BLaER1 treated with 17β-estradiol and CSF1 and Interleukin-3, amounts not matched to agents 10 nM and 100 nM (cell line): ENCODE results near the gene GYS2.
A peak's percentile ranks its signal among the peaks of the same experiment; 100 is the strongest.
"Not testable (repeated sequence)": the region's sequence is repeated elsewhere in the genome, so short reads cannot be mapped to it uniquely, and the experiment has no call there.

Experiments
- H3K27ac ChIP-seq, 11 experiments: shearing (Covaris generic); formaldehyde crosslinking; 2 replicates each; pipeline ENCODE4 v1.8.1; 2022
- H3K27me3 ChIP-seq, 11 experiments: shearing (Covaris generic); formaldehyde crosslinking; 2 replicates each; pipeline ENCODE4 v1.8.1; 2022
- H3K36me3 ChIP-seq, 11 experiments: shearing (Covaris generic); formaldehyde crosslinking; 2 replicates each; pipeline ENCODE4 v1.8.1; 2022
- H3K4me1 ChIP-seq, 10 experiments: shearing (Covaris generic); formaldehyde crosslinking; 2 replicates each; pipeline ENCODE4 v1.8.1; 2022
- H3K4me2 ChIP-seq, 11 experiments: shearing (Covaris generic); formaldehyde crosslinking; 2 replicates each; pipeline ENCODE4 v1.8.1; 2022
- H3K4me3 ChIP-seq, 10 experiments: shearing (Covaris generic); formaldehyde crosslinking; 2 replicates each; pipeline ENCODE4 v1.8.1; 2022
- H3K9ac ChIP-seq, 11 experiments: shearing (Covaris generic); formaldehyde crosslinking; 2 replicates each; pipeline ENCODE4 v1.8.1; 2022
- H3K9me3 ChIP-seq, 11 experiments: shearing (Covaris generic); formaldehyde crosslinking; replicated peaks in 1 of 11; 2 replicates each; pipeline ENCODE4 v1.8.1; 2022
- H4K20me1 ChIP-seq, 11 experiments: shearing (Covaris generic); formaldehyde crosslinking; 2 replicates each; pipeline ENCODE4 v1.8.1; 2022
- Cebpa-rat ChIP-seq, 11 experiments: shearing (Covaris generic); IDR thresholded peaks; 2 replicates each; pipeline ENCODE4 v1.8.1; 2022

Gene GYS2

GRCh38 chr12:21613931-21614330 lies 9.3 kb upstream of the GYS2 start:
- Histone ChIP-seq H4K20me1 (no peaks in the 10 kb centered on the region), H3K27me3 (no peaks in the 10 kb centered on the region), H3K4me2 (no peak overlapping the region), H3K9ac (no peak overlapping the region), H3K4me1 (peaks cover 0 to 23% (median 12%) of the 10 kb centered on the region in 10 experiments; a peak in 12 of 20 replicates), H3K4me3 (no peak overlapping the region), H3K9me3 (no peaks in the 10 kb centered on the region), H3K36me3 (no peaks in the 10 kb centered on the region), H3K27ac (no peak overlapping the region)
- TF ChIP-seq Cebpa-rat (IDR thresholded peaks at IDR 0.05), result no peak

DNA sequence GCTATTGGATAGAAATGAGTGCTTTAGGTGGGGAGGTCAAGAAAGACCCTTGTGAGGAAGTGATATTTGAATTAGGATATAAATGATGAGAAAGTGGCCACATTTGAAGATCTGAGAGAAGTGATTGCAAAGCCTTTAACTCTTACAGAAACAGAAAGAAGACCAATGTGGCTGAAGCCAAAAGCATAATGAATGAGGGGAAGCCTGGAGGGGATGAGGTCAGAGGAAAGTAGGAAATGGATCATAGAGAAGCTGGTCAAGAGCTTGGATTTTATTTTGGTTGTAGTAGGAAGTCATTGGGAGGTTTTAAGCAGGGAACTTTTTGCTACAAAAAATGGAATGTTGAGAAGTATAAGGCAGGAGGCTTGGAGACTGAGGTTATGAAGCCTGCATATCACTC lies 3.5 kb upstream of the GYS2 start:
- Histone ChIP-seq H3K27me3 (no peaks in the 10 kb centered on the region), H3K4me2 (peak overlapping the region in 2 of 11 experiments; percentile 20 to 47; a peak in 4 of 22 replicates), H4K20me1 (no peaks in the 10 kb centered on the region), H3K9me3 (no peaks in the 10 kb centered on the region), H3K36me3 (no peaks in the 10 kb centered on the region), H3K4me1 (peaks cover 0 to 8% (median 0%) of the 10 kb centered on the region in 10 experiments; a peak in 2 of 20 replicates), H3K4me3 (no peak overlapping the region), H3K9ac (no peak overlapping the region), H3K27ac (no peak overlapping the region)
- TF ChIP-seq Cebpa-rat (IDR thresholded peaks at IDR 0.05), result no peak

DNA sequence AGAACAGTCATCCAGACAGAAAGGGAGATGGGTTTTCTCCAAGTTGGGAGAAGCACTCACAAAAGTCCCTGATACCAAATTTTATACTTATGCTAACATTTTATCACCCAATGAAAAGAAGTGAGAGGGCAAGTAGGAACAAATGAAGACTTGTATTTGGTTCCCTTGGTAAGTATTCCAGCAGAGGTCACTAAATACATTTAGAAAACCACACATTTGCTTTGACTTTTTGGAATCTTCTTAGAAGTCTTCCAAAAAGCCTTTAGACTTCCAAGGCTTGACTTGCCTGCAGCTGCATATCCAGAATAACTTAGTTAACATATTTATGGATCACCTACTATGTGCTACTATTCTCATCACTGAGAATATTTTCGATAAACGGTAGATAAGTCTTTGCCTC lies 3.1 kb upstream of the GYS2 start:
- H3K27ac ChIP-seq, result no peak overlapping the region
- H3K27me3 ChIP-seq, result no peaks in the 10 kb centered on the region
- H4K20me1 ChIP-seq, result no peaks in the 10 kb centered on the region
- H3K36me3 ChIP-seq, result no peaks in the 10 kb centered on the region
- peak overlapping the region in 1 of 11 experiments; percentile 47; a peak in 1 of 22 replicates for H3K4me2 ChIP-seq
- H3K9me3 ChIP-seq, result no peaks in the 10 kb centered on the region
- H3K4me1 ChIP-seq, result peaks cover 0 to 8% (median 0%) of the 10 kb centered on the region in 10 experiments; a peak in 2 of 20 replicates
- no peak overlapping the region for H3K9ac ChIP-seq
- no peak overlapping the region for H3K4me3 ChIP-seq
- no peak for TF ChIP-seq Cebpa-rat (IDR thresholded peaks at IDR 0.05)

- no peak overlapping the region for H3K9ac ChIP-seq
- H4K20me1 ChIP-seq, result no peaks in the 10 kb centered on the region
- H3K27me3 ChIP-seq, result no peaks in the 10 kb centered on the region
- H3K4me2 ChIP-seq, result no peak overlapping the region
- no peak for TF ChIP-seq Cebpa-rat (IDR thresholded peaks at IDR 0.05)
- no peak overlapping the region for H3K4me3 ChIP-seq
- no peaks in the 10 kb centered on the region for H3K9me3 ChIP-seq
- peaks cover 0 to 8% (median 0%) of the 10 kb centered on the region in 10 experiments; a peak in 2 of 20 replicates for H3K4me1 ChIP-seq
- H3K36me3 ChIP-seq, result no peaks in the 10 kb centered on the region
- H3K27ac ChIP-seq, result no peak overlapping the region
Measured at GRCh38 chr12:21606175-21606574, 1.5 kb upstream of the GYS2 start.

- Histone ChIP-seq H4K20me1 (no peaks in the 10 kb centered on the region), H3K27me3 (no peaks in the 10 kb centered on the region), H3K4me2 (no peak overlapping the region), H3K4me1 (peaks cover 0 to 11% (median 7%) of the 10 kb centered on the region in 10 experiments; a peak in 15 of 20 replicates), H3K9me3 (no peaks in the 10 kb centered on the region), H3K36me3 (no peaks in the 10 kb centered on the region), H3K9ac (no peak overlapping the region), H3K4me3 (no peak overlapping the region), H3K27ac (no peak overlapping the region)
- TF ChIP-seq Cebpa-rat (IDR thresholded peaks at IDR 0.05), result no peak
Measured at GRCh38 chr12:21602774-21603173, 1.9 kb downstream of the GYS2 start.

DNA sequence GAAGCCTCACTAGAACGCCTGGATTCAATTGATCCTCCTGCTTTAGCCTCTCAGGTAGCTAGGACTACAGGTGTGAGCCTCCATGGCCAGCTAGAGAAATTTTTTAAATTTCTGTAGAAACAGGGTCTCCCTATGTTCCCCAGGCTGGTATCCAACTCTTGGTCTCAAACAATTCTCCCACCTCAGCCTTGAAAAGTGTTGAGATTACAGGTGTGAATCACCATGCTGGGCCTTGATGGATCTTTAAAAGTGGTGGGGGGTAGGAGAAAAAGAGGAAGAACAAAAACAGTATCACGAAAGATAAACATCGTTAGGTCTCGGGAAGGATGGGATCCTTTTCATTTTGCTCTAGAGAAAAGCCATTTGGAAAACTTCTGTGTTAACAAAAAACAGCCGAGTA lies 4.5 kb downstream of the GYS2 start:
- Histone ChIP-seq H4K20me1 (no peaks in the 10 kb centered on the region), H3K4me2 (no peak overlapping the region), H3K9me3 (no peaks in the 10 kb centered on the region), H3K36me3 (no peaks in the 10 kb centered on the region), H3K4me3 (no peak overlapping the region), H3K27me3 (no peaks in the 10 kb centered on the region), H3K27ac (no peak overlapping the region), H3K9ac (no peak overlapping the region), H3K4me1 (peaks cover 0 to 11% (median 7%) of the 10 kb centered on the region in 10 experiments; a peak in 15 of 20 replicates)
- TF ChIP-seq Cebpa-rat (IDR thresholded peaks at IDR 0.05), result no peak

- H3K4me3 ChIP-seq, result no peak overlapping the region
- no peaks in the 10 kb centered on the region for H3K27me3 ChIP-seq
- peak overlapping the region in 10 of 11 experiments; percentile 12 to 64 (median 43); a peak in 18 of 22 replicates for H3K4me2 ChIP-seq
- H4K20me1 ChIP-seq, result no peaks in the 10 kb centered on the region
- no peaks in the 10 kb centered on the region for H3K9me3 ChIP-seq
- H3K4me1 ChIP-seq, result peaks cover 0 to 11% (median 7%) of the 10 kb centered on the region in 10 experiments; a peak in 15 of 20 replicates
- TF ChIP-seq Cebpa-rat (IDR thresholded peaks at IDR 0.05), result no peak
- no peaks in the 10 kb centered on the region for H3K36me3 ChIP-seq
- H3K9ac ChIP-seq, result no peak overlapping the region
- no peak overlapping the region for H3K27ac ChIP-seq
Measured at GRCh38 chr12:21599143-21599999, 5.3 kb downstream of the GYS2 start.

DNA sequence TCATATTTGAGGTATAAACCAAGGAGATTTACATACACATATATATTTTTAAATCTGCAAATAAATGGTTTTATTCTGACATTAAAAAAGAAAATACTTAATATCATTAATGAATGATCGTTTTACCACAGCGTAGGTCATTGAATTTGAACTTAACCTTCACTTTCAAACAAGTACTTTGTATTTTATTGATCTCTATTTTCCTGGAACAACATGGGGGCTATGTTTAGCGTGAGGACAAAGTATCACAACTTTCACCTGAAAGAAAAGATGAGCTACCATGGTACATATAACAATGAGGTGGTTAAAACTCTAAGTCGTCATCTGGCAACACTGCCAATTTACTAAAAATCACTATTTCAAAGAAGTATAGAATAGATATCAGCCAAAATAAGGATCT lies 6.0 kb downstream of the GYS2 start:
- Histone ChIP-seq H3K4me2 (no peak overlapping the region), H3K27me3 (no peaks in the 10 kb centered on the region), H3K27ac (no peak overlapping the region), H3K4me3 (no peak overlapping the region), H3K36me3 (no peaks in the 10 kb centered on the region), H4K20me1 (no peaks in the 10 kb centered on the region), H3K9me3 (no peaks in the 10 kb centered on the region), H3K4me1 (peaks cover 0 to 11% (median 7%) of the 10 kb centered on the region in 10 experiments; a peak in 15 of 20 replicates), H3K9ac (no peak overlapping the region)
- no peak for TF ChIP-seq Cebpa-rat (IDR thresholded peaks at IDR 0.05)

DNA sequence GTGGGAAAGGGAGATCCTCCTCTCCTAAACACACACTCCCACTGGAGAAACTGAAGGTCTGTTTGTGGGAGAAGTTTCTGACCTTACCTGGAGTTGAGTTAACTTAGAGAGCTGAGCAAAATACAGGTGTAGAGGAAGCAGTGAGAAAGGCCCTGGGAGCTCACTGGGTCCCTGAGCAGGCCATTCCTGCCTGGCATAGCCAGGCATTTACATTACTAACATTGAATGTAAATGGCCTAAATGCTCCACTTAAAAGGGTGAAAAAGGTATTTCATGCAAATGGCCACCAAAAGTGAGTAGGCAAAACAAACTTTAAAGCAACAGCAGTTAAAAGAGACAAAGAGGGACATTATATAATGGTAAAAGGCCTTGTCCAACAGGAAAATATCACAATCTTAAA lies 9.3 kb downstream of the GYS2 start:
- not testable (repeated sequence) for H3K27me3 ChIP-seq, H3K27ac ChIP-seq, H3K4me2 ChIP-seq, H4K20me1 ChIP-seq, H3K4me3 ChIP-seq, H3K9ac ChIP-seq, H3K36me3 ChIP-seq
- Histone ChIP-seq H3K4me1 (peaks cover 0 to 11% (median 7%) of the 10 kb centered on the region in 10 experiments; a peak in 15 of 20 replicates), H3K9me3 (peaks cover 4 to 16% (median 12%) of the 10 kb centered on the region in 11 experiments; a peak in 17 of 22 replicates)
